ENCODE measurements around the gene ACRV1.

- TF ChIP-seq CTCF (IDR thresholded peaks at IDR 0.05) = no peak
- TF ChIP-seq EP300 (IDR thresholded peaks at IDR 0.05) = no peak
- no peak for TF ChIP-seq POLR2AphosphoS5 (IDR thresholded peaks at IDR 0.05)
Measured at GRCh38 chr11:125720781-125721180, 40.1 kb upstream of the ACRV1 start.

Data from upper lobe of left lung (tissue), 4 donors.